NCI-H748 (cell line): Measurements from ENCODE around the gene GGT1.
A peak's percentile ranks its signal among the peaks of the same experiment; 100 is the strongest.
"Not testable (repeated sequence)": the region's sequence is repeated elsewhere in the genome, so short reads cannot be mapped to it uniquely, and the experiment has no call there.

Experiments
- DNase-seq: peaks from one replicate; lab custom pipeline; 2025; ENCODE audit not compliant: unreplicated experiment; lab: John Stamatoyannopoulos, UW

GGT1 gene

DNA sequence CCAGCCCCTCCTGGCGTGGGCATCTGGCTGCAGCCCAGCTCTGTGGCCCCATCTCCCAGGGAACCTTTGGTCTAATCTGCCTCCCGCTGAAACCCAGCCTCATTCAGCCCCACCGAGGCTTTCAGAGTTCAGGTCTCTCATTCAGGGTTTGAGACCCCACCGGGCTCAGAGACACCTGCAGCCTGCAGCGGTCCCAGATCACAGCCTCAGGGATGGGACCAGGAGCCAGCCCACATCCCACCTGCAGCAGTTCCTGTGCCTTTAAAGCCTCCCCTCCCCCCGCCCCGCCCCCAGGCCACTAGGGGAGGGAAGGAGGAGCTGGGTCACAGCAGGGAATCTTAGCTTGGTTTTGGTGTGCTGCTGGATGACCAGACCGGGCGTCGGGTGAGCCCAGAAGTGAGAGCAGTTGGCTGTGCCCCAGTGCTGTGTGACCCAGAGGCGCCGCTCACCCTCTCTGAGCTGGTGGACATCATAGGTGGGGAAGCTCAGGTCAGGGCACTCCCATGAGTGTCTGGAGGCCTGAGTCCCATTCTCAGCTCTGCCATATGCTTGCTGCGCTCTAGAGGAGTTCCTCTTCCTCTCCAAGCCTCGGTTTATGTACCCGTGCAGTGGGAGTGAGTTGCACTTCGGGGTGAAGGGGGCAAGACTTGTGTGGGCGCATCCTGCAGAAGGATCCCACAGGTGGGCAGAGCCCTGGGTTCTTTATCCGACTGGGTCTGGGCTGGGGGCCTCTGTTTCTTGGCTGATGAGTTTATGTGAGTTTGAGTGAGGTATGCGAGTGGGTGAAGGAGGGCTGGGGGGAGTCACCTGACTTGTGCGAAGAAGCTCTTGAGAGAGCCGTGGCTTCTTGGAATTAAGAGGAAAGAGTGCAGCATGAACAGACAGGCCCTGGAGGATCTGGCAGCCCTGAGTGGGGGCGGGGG, at the start of gene GGT1:
GGT1 (plus strand) TSS at position 347 of the 923 bp plus-strand sequence. CDS start 7,889 bp downstream, outside the sequence.
- not testable (repeated sequence) for DNase-seq

DNA sequence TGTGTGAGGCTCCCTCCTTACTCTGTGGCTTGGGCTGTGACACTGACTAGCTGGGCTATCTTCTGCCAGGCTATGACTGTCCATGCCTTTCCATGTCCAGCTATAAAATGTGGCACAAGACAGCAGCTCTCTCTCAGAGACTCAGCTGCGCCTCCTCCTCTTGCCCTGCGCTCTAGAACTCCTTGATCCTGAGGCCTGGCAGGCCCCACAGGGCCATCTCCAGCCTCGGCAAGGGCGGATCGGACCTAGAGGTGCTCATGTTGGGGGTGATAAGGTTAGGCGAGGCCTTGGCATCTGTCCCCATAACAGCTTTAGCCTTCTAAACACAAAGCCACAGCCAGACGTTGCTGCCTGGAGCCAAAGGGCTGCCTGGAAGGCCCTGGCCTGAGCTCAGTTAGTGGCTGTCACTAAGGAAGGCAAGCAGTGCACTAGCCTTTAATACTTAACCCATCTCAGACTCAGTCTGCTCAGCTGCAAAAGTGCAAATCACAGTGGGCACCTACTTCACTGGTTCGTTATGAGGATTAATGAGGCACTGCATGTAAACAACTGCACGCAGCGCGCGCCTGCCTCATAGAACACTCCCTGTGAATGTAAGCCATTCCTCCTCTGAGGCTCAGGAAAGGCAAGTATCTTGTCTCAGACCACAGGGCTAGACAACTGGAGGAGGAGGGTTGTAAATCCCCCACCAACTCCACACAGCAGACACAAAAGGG, 49.2 kb upstream of the GGT1 start:
- peak; percentile 24 for DNase-seq

DNA sequence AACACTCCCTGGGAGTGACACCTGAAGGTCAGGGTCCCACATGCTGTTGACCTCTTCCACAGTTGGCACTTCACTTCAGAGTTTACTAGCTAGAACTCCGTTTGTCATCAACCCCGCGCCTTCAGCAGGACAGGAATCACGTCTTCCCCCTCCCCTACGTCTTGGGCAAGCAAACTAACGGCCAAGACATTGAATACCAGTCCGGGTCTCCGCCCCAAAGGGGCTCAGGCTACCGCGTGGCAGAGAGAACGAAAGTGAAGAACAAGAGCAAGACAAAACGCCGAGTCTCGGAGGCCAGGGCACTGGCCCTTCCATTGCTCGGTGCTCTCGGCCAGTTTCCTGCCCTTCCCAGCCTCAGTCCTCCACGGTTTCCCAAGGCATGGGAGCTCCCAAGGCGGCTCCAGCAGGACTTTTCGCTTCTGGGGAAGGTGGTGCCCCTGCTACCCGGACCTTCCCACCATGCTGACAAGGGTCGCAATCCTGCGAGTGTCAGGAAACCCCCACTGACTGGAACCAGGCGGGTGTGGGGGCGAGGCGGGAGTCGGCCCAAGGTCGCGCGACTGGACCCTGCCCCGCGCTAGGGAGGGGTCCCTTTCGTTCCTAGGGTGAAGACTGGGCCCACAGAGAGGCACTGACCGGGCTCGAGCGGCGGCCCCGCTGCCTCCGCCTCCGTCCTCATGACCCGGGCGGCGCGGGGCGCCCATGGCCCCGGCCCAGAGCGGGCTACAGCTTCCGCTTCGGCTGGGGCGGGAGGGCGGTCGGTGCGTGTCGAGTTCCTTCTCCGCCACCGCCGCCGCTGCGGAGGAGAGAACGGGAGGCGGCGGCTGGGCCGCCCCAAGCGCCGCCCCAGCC, 48.5 kb upstream of the GGT1 start, which contains the start of gene GUCD1:
GUCD1 (minus strand) TSS at position 826 of the 852 bp plus-strand sequence; CDS start at position 679, 147 bp downstream.
- peak; percentile 24 for DNase-seq

DNA sequence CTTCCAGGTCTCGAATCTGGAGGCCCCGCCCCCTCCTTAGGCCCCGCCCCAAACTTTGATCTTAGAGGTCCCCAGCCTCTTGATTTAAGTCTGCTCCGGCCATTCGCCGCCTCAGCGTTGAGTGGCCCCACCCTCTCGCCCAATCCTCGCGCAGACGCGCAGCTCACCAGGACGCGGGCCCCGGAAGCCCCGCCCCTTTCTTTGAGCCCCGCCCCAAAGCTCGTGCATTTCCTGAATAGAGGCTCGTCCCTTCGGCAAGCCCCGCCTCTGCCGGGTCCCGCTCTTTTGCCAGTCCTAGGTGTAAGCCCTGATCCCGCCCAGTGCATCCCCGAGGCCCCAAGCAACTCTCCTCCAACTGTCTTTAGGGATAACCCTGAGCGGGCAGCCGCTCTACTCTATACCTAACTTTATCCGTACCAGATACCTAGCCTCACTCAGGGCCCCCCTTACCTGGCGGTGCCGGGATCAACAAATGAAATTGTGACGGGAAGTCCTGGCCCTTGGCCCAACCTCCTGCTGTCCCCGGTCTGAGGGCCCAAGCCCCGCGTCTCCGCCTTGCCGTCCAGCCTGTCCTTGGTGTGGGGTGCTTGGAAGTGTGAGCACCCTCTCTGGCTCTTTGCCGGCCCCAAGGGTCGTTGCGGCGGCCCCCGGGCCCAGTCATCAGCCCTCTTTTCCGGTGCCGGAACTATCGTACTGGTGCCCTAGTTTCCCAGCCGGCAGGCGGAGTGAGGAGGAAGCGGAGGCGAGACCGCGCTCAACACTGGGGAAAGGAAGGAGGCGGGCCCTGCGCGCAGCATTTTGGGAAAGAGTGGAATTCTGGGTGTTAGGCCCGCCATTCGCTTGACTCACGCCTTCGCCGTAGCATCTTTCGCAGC, 47.6 kb upstream of the GGT1 start, which contains the start of gene SNRPD3:
SNRPD3 (plus strand) TSS at position 835 of the 875 bp plus-strand sequence. CDS start 1,676 bp downstream, outside the sequence.
- peak; percentile 96 for DNase-seq

DNA sequence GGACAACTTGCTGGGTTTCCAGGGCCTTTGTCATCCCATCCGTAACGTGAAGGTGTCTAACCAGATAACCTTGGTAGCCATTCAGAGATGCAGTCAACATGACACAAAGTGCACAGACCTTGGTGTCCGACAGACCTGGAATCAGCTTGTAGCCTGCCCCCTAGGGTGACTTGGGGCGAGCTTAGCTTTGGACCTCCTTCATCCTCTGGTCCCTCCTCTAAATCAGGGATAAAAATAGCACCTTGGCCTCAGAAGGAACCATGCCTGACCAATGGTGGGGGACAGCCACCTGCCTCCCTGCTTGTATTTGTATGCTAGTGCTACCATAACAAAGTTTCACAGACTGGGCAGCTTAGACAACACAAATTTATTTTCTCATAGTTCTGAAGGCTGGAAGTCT, 43.5 kb upstream of the GGT1 start:
- DNase-seq: no peak

DNA sequence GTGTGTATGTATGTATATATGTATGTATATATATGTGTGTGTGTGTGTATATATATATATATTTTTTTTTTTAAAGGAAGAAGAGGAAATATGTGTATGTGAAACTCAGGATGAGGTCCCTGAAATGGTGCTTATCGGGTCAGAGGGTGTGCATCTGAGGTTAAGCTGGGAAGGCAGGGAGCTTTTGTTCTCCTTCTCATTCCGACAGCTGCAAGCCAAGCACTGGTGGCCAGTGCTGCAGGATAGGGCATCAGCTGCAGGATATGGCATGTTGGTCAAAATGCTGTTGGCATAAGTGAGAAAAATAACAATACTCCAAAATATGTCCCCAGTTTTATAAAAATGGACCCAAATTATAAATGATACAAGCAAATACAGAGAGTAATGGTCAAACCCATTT, 39.7 kb upstream of the GGT1 start:
- no peak for DNase-seq

DNA sequence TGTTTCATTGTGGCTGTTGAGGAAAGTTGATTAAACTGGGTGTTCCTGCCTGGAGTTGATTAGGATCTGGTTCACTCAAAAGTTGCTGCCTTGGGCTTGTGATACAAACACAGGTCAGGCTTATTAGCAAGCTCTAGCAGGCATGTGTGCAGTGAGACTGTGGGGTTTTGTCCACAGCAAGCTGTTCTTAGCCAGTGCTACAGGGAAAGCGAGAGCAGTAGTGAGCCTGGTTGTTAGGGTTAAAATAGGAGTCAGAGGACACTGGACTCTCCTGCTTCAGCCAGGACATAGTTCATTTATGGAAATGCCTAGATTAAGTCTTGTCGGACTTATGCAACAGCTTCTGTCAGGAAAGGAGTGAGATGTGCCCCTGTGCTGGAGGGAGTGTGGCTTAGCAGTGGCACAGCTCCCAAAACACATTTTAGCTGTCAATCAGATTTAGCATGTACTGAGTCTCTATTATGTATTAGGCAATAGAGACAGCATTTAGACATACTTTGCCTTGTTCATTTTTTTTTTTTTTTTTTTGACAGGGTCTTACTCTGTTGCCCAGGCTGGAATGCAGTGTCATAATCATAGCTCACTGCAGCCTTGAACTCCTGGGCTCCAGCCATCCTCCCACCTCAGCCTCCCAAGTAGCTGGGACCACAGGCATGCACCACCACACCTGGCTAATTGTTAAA, 38.5 kb upstream of the GGT1 start:
- DNase-seq: no peak

DNA sequence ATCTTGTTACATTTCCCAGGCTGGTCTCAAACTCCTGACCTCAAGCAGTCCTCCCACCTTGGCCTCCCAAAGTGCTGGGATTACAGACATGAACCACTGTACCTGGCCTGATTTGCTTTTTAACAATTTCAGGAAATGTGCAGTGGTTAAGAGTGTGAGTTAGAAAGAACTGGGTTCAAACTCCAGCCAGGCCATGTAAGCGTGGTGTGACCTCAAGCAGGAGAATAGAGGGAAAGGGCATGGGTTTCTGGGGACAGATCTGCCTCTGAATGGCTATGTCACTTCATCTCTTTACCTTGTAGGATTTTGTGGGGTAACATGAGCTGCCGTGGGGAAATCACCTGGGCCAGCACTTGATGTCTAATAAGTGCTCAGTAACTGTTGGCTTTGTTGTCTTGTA, 37.9 kb upstream of the GGT1 start:
- DNase-seq: no peak

DNA sequence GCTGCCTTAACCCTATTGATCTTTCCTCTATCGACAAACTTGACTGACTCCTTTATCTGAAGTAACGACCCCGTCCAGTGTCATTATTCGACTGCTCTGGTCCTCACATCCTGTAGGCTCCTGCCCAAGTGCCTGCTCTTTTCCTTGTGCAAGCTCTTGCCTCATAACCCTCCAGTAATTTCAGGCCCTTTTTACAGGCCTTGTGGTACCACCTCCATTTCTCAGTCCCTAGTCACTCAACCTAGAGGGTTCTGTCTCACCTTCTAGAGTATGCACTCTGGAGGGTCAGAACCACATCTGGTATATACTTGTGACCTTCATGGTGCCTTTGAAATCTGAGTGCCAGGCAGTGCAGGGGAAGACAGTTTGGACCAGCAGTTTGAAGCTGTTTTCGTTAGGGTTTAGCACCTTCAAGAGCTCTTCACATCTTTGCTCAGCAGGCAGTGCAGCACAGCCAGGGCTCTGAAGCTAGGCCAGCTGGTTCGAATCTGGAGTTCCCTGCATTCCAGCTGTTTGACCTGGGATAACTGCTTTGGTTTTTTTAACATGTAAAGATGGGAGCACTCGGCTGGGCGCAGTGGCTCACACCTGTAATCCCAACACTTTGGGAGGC, 36.0 kb upstream of the GGT1 start:
- no peak for DNase-seq

DNA sequence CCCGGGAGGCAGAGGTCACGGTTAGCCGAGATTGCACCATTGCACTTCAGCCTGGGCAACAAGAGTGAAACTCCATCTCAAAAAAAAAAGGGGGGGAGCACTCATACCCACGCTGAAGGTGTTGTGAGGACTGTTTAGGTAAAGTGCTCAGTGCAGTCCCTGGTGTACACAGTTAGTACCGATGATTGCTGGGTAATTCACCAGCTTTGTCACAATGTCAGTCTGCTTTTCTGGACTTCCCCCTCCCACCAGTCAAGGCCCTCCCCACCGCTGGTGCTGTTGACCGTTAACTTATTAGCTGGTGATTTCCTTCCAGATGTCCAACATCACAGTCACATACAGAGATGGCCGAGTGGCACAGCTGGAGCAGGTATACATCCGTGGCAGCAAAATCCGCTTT, 35.3 kb upstream of the GGT1 start:
- no peak for DNase-seq

DNA sequence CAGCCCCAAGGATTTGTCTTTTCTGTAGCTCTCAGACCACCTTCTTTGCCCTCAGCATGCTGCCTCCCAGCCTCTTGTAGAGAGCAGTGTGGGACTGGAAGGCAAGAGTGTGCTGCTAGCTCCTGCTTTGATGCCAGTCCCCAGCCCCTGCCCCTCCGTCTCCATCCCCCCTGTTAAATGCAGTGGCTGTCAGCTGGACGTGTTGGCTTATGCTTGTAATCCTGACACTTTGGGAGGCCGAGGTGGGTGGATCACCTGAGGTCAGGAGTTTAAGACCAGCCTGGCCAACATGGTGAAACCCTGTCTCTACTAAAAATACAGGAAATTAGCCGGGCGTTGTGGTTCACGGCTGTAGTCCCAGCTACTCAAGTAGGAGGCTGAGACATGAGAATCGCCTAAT, 31.7 kb upstream of the GGT1 start:
- no peak for DNase-seq

DNA sequence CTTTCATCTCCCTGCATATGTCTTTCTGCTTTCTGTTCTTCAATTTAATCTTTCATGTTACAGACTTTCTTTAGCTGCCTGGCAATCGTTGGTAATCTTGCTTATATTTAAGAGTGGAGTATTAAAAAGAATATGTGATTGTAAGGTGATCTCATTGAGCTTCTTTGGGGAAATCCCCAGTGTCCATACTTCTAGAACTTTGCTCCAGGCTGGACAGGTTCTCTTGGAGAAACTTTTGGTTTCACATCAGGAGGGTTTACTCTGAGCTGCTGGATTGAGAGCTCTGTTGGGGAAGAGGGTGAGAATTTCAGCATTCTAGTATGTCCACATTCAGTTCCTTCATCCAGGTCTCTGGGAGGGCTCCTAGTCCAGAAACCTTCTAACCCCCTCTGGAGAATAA, 26.2 kb upstream of the GGT1 start:
- no peak for DNase-seq

DNA sequence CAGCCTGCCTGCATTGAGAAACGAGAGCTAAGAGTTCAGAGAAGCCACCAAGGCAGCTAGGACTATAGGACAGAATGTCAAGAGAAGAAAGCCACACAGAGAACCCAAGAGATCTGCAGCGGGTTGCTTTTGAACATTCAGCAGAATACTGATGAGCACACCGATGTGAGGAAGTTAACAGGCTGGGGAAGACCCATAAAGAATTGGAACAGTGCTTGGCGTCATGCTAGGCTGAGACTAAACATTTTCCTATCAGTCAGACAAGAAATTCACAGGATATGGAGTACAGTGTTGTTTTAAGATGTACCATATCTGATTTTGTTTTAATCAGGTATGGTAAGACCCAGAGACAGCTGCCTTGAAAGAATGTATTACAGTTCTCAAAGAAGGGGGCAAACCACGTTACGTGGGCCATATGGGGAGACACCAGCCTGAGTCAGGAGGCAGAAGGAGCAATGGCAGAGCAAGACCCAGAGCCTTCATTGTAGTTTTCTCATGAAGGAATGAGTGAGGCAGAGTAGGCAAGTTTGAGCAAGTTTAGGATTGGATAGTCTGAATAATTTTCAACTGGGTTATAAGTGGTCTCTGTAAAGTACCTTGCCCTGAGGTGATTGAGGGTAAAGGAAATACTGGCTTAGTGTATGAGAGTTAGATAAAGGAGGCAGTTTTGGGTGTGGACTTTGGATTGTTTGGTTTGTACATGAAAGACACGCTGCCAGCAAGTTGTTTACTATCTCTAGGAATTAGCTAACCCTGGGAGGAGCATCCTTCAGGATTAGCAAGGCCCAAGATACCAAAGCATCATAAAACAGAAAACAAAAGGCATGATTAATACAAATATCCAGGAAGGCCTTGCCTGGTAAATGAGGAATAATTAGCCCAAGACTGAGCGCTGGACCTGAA, 24.4 kb upstream of the GGT1 start:
- DNase-seq: peak; percentile 3

DNA sequence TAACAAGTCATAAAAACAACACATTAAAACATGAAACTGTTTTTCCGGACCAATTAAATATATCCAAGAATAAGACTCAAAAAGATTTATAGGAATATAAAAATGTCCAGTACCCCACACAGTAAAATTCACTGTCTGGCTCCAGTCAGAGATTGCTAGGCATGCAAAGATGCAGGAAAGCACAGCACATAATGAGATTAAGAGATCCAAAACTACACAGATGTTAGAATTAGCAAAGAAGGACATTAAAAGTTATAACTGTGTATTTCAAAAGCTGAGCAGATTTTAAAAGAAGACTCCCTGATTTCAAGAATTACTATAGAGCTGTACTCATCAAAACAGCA, 23.8 kb upstream of the GGT1 start:
- no peak for DNase-seq

DNA sequence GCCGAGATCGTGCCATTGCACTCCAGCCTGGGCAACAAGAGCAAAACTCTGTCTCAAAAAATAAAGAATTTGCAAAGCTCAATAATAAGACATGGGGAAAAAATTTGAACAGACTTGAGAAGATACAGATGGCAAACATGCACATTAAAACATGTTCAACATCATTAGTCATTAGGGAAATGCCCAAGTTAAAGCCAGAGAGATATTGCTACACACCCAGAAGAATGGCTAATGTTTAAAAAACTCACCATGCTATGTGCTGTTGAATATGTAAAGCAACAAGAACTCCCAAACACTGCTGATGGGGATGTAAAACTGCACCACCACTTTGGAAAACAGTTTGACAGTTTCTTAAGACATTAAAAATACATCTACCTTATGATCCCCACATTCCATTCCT, 22.7 kb upstream of the GGT1 start:
- DNase-seq: no peak

DNA sequence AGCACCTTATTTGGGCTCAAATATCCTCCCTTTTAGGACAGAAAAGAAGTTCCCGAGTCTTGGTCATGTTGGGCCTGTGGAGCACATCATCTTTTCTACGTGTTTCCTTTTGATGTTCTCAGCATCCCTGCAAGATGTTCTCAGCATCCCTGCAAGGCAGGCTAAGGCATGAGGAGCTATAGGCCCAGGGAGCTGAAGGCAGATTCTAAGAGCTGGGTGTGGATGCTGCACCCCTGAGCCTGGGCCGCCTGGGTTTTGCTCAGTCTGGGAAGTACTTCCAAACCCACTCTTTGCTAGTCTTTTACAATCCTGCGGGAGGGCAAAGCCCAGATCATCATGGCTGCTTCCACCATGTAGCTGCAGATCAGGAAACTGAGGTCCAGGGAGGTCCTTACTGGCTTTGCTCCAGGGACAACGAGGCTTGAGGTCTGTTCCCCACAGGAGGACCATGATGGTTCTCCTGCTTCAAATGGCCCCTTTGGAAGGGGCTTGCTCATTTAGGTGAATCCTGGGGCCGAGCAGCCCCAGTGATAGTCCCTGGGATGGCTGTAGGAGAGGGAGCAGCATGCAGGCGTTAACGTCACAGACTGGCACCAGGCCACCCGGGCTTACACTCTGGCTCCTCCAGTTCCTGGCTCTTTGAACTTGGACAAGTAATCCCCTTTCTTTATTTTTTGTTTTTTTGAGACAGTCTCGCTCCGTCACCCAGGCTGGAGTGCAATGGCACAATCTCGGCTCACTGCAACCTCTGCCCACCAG, 20.8 kb upstream of the GGT1 start:
- no peak for DNase-seq
